Epithelial cell of esophagus (primary cell): ENCODE data around the gene IMPDH1.
A peak's percentile ranks its signal among the peaks of the same experiment; 100 is the strongest.

Experiments used
- DNase-seq: peaks from one replicate; pipeline ENCODE4 v3.0.0; 2010; ENCODE audit warnings: low read depth
- H3K4me3 ChIP-seq: 2 replicates; pipeline ENCODE4 v1.5.1; 2011; ENCODE audit warnings: mild to moderate bottlenecking, low read length, control low read depth
- CTCF ChIP-seq: IDR thresholded peaks from 2 replicates; pipeline ENCODE4 v1.5.1; 2011; ENCODE audit warnings: low read depth, mild to moderate bottlenecking, low read length, control low read depth, inconsistent platforms; ENCODE audit not compliant: insufficient read depth; ENCODE audit errors: missing control alignments

IMPDH1 gene

GRCh38 chr7:128431754-128432153 is 22.0 kb upstream of the IMPDH1 start:
- DNase-seq: no peak
- no peak overlapping the region for H3K4me3 ChIP-seq
- no peak for TF ChIP-seq CTCF

- DNase-seq: peak; percentile 47
- no peak overlapping the region for H3K4me3 ChIP-seq
- TF ChIP-seq CTCF: no peak
Observed at GRCh38 chr7:128431221-128431620, 21.4 kb upstream of the IMPDH1 start.

- DNase-seq: no peak
- no peak for TF ChIP-seq CTCF
- no peak overlapping the region for H3K4me3 ChIP-seq
Observed at GRCh38 chr7:128430207-128430606, 20.4 kb upstream of the IMPDH1 start.

GRCh38 chr7:128427289-128427891 is 17.6 kb upstream of the IMPDH1 start:
- H3K4me3 ChIP-seq: no peak overlapping the region
- TF ChIP-seq CTCF: peak; percentile 63
- DNase-seq: peak; percentile 64

GRCh38 chr7:128425850-128426249 is 16.1 kb upstream of the IMPDH1 start:
- no peak overlapping the region for H3K4me3 ChIP-seq
- peak; percentile 71 for DNase-seq
- TF ChIP-seq CTCF: peak; percentile 98

GRCh38 chr7:128424686-128425275 is 15.0 kb upstream of the IMPDH1 start:
- DNase-seq: no peak
- no peak for TF ChIP-seq CTCF
- no peak overlapping the region for H3K4me3 ChIP-seq

- TF ChIP-seq CTCF: no peak
- no peak for DNase-seq
- no peak overlapping the region for H3K4me3 ChIP-seq
Observed at GRCh38 chr7:128422842-128423241, 13.1 kb upstream of the IMPDH1 start.
